Inflammatory macrophage (primary cell): Measurements from ENCODE around the gene SRP68.

Experiments used
- DNase-seq, 2 donors: peaks; one replicate each; pipeline ENCODE4 v3.0.0-alpha.2; 2020 to 2022
- total RNA-seq, 18 experiments: gene quantifications; one replicate each; lab custom pipeline; 2026; ENCODE audit warnings: mixed read lengths in 6 of 18, inconsistent platforms in 2 of 18; lab: John Stamatoyannopoulos, UW

The SRP68 gene
- total RNA-seq, result 21.9 to 68.1 (median 34.4) reads per million in 18 experiments

DNA sequence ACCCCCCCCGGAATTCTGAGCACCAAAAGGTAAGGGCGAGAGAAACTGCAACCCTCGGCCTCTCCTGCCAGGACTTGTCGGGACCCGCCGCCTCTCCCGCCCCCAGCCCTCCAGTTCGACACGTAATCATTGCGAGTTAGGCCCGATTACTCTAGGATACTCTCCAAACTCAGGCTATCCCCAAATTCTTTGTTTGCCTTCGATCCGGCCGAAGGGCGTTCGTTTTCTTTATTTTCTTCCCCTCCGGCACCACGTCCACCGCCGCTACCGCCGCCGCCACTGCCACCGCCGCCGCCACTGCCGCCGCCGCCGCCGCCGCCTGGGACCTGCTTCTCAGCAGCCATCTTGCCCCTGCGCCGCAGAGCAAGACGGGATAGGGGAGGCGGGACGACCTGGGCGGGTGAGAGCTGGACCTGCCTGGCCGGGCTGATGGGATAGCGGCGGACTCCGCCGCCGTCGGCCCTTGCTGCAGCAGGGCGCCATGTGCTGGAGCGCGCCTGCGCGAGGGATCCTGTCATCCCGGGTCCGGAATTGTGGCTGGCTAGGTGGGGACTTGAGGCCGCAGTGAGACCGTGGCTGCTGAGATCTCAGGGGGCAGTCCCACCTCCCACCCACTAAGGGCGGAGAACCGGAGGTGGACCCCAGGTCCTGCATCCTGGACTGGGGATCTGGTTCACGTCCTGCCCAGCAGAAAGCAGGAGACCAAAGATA, at the start of gene SRP68:
Gene SRP68, minus strand, starts transcription at position 370 of the 711 bp plus-strand sequence. Its CDS starts 26 bp downstream, at position 344.
- peak; percentile 87 to 94 for DNase-seq

DNA sequence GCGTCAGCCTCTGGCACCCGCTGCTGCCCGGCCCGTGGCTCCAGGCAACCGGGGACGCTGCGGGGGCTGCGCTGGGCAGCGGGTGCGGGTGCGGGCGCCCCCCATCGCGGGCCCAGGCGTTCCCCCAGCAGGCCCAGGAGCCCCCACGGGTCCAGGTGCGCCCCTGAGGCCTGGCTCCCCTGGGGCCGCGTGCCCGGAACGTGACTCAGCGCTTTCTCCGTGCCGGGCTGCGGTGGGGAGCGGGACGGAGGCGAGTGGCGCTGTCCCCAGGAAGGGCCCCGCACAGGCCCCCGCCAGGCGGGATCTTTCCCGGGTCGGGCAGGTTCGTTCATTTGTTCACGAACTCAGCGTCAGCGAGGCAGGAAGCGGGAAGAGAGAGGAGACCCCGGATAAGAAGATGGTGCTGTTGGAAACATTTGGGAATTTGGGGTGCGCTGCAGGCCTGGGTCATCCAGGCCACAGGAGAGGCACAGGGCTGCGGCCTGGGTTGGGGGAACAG, 49.7 kb upstream of the SRP68 start:
- peak in 1 of 2 donors; percentile 5 for DNase-seq

DNA sequence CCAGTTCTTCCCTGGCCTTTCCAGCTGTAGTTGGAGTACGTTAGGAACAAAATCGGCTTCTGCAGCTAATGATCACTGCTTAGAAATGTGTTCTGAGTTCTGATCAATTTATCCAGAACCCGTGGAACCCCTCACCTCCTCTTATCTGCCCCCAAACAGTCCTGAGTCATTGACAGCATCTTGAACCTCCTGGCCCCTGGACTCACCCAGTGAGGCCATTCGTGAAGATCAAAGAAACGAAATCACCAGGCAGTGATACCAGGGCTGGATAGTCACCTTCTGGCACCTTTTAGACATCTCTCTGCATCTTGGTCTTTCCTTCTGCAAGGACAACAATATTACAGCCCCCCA, 48.3 kb upstream of the SRP68 start:
- DNase-seq, result no peak

DNA sequence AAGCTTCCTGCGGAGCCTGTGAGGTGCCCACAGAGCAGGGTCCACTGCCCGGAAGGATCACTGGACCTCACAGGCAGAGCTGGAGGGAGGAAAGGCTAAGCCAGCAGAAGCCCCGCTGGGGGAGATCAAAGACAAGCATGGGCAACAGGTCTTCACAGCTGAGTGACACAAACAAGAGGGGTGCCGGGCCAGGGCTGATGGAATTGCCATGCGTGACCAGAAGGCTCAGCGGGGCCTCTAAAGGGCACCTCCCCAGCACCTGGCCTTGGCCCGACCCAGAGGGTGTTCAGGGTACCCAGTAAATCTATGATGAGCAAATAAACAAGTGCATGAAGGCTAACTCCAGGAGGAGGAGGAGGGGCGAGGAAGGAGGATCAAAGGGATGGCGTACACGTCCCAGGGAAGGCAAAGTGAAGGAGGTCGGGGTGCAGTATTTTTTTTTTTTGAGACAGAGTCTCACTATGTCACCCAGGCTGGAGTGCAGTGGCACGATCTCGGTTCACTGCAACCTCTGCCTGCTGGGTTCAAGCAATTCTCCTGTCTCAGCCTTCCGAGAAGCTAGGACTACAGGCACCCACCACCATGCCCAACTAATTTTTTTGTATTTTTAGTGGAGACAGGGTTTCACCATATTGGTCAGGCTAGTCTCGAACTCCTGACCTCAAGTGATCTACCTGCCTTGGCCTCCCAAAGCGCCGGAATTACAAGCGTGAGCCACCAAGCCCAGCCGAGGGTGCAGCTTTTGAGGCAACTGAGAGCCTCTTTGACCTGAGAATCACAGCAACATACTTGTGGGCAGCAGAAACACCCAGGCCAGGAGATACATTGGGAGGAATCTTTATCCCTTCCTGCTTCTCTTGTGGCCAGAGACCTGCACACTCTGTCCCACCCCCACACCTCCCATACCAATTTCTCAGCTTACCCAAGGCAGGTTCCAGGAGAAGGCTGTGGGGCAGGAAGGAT, 47.4 kb upstream of the SRP68 start:
- no peak for DNase-seq

DNA sequence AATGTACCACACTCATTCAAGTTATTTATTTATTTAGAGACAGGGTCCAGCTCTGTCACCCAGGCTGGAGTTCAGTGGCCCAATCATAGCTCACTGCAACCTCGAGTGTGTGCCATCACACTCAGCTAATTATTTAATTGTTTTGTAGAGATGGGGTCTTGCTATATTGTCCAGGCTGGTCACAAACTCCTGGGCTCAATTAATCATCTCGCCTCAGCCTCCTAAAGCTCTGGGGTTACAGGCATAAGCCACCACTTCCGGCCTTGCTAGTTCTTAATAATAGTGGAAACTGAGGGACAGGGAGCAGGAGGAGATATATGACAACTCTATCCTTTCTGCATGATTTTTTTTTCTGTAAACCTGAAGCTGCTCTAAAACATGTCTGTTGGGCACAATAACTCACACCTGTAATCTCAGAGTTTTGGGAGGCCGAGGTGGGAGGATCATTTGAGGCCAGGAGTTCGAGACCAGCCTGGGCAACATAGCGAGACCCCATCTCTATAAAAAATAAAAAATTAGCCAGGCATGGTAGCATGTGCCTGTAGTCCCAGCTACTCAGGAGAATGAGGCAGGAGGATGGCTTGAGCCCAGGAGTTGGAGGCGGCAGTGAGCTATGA, 42.9 kb upstream of the SRP68 start:
- no peak for DNase-seq

DNA sequence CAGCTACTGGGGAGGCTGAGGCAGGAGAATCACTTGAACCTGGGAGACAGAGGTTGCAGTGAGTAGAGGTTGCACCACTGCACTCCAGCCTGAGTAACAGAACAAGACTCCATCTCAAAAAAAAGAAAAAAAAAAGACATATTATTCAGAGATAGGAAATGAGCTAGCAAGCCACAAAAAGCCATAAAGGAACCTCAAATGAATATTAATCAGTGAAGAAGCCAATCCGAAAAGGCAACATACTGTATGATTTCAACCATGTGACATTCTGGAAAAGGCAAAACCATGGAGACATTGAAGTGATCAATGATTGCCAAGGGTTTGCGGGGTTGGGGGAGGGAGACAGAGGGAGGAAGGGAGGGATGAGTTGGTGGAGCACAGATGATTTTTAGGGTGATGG, 39.6 kb upstream of the SRP68 start:
- no peak for DNase-seq

DNA sequence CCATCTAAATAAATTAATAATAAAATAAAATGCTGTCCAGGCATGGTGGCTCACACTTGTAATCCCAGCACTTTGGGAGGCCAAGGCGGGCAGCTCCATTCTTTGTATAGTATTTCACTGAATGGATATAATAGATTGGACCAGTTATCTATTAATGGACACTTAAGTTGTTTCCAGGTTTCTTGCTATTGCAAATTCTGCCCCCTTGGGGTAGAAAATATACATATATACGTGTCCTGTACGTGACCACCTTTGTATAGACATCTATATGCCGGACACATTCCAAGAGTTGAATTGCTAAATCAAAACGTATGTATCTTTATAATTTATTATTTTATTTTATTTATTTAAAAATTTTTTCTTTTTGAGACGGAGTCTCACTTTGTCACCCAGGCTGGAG, 35.2 kb upstream of the SRP68 start:
- DNase-seq, result no peak

DNA sequence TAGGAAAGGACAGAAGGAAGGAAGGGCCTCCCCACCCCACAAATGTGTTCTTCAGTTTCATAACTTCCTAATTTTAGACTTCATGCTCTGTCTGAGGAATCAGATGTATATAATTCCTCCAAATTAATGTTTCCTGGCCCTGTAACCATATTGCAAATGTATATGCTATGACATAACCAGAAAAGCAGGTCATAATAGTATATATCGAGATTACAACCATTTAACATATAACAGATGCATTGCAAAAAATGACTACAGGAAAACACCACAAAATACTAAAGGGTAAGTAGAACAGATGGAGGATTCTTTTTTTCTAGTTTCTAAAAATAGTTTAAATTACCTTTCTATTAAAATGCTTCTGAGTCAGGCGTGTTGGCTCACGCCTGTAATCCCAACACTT, 34.4 kb upstream of the SRP68 start:
- DNase-seq, result no peak

DNA sequence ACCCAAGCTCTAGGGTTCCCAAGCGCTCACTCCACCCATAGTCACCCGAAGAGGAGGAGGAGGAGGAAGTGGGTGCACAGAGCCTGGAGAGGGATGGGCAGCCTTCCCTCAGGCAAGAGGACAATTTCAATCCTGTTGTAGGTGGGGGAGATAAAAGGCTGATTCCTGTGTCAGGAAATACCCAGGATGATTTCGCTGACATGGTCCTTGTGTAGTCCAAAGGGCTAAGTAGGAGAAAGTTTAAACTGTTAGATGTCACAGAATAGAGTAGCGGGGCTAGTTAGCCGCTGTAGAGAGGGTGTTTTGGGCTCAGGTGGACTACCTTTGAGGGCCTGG, 32.5 kb upstream of the SRP68 start:
- no peak for DNase-seq

DNA sequence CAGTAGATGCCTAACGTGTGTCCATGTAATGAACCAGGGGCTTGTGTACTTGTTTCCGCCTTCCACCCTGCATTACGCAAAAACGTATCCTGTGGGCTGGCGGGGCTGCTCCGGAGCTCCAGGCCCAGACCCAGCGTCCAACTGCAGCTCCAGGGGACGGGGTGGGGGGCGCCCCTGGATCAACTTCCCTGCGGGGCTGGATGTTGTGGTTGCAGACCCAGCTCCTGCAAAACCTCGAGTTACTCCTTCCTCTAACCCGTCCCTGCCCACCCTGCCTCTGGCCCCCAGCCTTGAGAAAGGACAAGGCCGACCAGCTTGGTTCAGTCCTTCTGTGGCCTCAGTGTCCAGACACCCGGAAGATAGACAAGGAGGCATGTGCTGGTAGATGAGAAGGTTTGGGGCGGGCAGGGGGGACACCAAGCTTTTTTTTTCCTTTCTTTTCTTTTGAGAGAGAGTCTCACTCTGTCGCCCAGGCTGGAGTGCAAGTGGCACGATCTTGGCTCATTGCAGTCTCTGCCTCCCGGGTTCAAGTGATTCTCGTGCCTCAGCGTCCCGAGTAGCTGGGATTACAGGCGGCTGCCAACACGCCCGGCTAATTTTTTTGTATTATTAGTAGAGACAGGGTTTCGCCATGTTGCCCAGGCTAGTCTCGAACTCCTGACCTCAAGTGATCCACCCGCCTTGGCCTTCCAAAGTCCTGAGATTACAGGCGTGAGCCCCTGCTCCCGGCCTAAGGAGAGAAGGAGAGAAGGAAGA, 32.0 kb upstream of the SRP68 start:
- no peak for DNase-seq

DNA sequence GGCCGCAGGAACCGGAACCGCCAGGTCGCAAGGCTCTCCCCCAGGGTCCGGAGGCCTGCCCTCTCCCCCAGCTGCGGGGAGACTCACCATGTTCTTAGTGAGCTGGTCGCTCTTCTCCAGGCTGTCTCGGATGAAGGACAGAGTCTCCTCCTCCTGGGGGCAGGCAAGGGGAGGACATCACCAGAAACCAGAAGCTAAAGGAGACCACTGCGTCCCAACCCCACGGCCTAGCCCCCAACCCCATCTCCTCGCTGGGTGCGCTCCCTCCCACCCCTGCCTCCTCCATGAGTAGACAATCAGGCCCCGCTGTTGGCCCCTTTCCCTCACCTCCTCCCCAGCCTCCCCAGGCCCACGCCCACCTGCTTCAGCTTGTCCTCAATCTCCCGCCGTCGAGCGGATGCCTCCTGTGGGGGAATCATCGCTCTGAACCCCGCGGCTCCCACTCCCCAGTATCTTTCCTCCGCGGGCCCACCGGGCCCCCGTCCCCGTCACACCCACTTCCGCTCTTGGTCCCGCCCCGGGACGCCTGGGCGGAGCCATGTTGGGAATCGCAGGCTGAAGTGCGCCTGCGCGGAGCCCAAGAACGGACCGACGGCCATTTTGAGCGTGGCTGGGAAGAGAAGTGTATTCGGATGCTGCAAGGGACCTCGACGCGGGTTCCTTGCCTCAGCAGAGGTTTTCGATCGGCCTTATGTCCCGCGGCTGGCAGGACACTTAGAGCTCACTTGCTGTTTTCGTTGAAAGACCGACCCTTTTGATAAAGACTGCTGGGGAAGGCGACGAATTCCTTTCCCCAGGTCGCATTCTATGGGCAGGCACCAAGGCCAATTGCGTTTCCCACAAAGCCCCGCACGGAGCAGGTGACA, 31.2 kb upstream of the SRP68 start, which contains the start of gene EXOC7:
Gene EXOC7, minus strand, starts transcription at position 514 of the 866 bp plus-strand sequence. Its CDS starts 95 bp downstream, at position 419.
- peak; percentile 95 to 97 for DNase-seq

DNA sequence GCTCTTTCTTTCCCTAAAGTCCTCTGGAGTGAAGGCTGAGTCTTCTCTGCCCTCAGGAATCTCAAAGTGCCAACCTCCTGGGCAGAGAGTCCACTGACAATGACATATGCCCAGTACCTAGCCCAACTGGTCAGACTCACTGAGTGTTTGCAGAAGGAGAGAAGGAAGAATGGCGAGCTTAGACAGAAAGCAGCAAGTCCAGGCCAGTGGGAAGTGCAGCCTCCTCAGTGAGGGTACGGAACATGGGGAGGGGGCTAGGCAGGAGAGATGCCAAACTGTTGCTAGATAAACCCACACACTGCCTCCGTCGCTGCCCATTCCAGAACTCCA, 30.6 kb upstream of the SRP68 start:
- no peak for DNase-seq

DNA sequence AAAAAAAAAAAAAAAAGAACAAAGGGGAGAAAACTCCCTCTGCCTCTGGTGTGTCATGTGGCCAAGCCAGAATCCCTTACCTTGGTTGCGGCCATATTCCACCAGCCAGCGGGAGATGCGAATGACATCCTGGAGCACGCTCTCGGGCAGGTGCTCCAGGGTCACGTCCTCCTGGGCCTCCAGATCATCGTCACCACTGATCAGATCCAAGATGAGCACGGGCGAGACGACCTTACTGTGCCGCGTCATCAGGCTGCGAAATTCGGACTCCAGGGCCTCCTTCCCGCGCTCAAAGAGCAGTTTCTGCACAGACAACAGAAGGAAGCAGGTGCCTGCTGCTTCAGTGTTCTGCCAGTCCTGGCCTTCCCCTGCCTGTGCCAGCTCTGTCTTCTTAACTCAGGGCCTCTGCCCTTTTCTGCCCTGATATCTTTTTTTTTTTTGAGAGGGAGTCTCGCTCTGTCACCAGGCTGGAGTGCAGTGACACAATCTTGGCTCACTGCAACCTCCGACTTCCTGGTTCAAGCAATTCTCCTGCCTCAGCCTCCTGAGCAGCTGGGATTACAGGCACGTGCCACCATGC, 25.5 kb upstream of the SRP68 start:
- DNase-seq, result no peak

DNA sequence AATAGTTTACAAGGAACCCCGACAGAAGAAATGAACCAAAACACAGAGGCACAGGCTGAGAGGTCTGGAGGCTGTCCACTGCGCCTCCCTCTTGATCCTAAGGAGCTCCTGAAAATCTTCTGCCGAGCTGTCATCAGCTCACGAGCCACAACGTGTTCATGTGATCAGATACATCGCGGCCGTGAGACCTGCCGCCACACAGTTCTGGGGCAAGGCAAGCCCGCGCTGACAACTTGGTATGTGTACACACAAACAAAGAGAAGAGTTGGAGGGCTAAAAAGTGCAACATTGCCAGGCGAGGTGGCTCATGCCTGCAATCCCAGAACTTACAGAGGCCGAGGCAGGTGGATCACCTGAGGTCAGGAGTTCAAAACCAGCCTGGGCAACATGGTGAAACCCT, 23.6 kb upstream of the SRP68 start:
- DNase-seq, result no peak

DNA sequence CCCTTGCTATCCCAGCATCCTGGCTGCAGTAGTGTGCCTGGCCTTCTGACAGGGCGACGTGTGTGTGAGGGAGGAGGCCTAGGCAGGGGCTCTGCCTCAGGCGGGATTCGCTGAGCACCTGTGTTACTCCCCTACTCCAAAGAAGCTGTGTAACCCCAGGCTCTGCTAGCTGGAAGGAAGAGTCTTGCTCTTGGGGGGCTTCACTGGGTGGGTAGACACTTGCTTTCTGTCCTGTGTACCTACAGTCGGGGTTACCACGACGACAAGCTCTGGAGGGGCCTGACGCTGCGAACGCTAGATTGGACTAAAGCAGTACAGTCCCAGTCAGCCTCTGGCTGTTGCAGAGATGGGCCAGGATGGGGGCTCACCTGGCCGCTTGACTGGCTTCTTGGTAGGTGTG, 21.7 kb upstream of the SRP68 start:
- no peak for DNase-seq

DNA sequence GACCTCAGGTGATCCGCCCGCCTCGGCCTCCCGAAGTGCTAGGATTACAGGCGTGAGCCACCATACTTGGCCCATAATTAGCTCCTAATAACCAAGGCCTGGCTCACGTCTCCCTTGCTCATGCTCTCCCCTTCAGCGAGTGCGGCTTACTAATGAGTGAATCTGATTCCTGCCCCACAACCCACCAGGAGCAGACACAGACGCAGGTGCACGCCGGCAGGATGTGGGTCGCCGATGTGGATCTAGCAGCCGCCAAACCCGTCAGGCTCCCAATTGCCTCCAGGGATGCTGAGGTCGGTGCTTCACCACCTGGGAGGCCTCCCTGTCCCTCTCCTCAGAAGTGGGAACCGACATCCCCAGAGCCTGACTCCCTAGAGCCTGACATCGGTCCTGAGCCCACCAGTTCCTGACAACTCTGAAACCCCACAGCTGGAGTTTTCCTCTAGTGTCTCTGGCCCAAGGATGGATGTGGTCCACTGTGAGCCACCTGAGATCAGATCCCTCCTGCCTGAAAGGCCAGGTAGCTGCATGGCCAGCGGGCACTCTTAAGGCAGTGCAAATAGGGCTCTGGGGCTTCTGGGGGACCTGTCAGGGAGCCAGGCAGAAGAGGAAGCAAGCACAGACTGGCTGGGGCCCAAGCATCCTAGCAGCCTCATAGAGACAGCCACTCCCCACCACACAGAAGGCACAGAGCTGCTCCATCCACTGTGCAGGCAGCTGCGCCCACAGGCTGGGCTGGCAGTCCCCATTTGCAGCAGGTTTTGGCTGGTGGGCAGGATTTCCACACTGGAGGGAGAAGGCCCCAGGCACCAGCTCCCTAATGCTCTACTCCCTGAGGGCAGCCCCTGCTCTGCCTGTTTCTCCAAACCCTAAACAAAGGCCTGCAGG, 20.5 kb upstream of the SRP68 start:
- DNase-seq, result no peak

DNA sequence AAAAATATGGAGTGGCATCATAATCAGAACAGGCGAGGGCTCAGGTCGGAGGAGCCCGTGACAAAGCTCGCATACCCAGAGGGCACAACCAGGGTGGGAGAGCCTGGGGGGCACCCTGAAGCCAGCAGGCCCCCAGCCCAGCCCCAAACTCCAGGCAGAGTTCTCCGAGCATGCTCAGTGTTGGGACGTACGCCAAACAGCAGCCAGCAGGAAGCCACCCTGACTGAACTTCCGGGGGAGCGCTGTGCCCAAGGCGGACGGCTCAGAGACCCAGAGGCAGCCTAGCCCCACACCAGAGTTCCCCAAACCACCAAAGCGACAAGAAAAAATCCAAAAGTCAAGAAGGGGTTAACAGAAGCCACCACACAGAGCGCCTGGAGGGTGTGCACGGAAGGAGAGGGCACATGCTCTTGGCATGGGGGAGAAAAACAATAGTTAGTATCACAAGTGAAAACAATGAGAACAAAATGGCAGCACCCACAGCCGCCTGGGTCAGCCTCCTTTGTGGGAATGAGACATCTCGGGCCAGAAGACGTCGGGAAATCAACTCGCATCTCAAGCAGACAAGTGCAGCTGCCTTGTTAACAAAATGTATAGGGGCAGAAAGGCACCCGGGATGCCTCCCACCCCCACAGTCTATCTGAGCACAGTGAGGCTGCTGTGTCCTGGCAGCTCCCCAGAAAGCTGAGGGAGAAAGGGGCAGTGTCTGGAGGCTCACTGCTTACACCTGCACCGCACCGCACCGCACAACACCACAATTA, 19.4 kb upstream of the SRP68 start:
- DNase-seq, result no peak

DNA sequence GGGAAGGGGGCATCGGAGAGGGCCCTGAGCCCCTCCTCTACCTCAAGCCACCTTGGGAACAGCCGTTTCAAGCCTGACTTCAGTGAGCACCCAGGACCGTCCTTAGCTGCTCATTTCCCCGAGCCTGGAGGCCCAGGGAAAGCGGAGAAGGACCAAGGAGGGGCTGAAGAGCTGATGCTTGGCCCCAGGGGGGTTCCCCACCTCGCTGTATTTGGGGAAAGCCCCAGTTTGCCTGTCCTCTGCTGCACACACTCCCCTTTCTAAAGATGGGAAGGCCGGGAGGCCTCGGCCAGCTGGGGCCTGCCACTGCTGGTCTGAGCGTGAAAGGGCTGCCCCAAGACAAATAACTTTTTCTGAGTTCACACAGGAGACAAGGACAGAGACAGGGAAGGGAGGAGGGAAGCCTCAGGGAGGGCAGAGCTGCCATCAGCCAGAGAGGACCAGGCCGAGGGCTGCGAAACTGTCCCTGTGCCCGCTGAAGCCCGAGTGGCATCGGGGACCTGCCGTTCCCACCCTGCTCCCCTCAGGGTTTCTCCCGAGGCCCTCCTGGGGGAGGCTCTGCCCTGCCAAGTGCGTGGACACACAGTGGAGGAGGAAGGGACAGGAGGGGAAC, 18.3 kb upstream of the SRP68 start:
- DNase-seq, result no peak
